H1 (cell line): ENCODE measurements around the gene NUP98. TPM values are rescaled to one million over a fixed set of nuclear protein-coding genes. Genes with fewer than 3 reads are reported as not detected.

Experiments
- BRCA1 ChIP-seq: IDR thresholded peaks from 2 replicates; pipeline ENCODE4 v1.6.1; 2012; ENCODE audit warnings: low read depth, low read length, improper control_type of control experiment
- CTBP2 ChIP-seq: IDR thresholded peaks from 2 replicates; pipeline ENCODE4 v1.7.0; 2011; ENCODE audit warnings: borderline replicate concordance, mild to moderate bottlenecking, moderate library complexity, mixed read lengths, low read length; ENCODE audit not compliant: insufficient read depth, insufficient read length
- E2F6 ChIP-seq: IDR thresholded peaks from 2 replicates; pipeline ENCODE4 v1.6.1; 2012; ENCODE audit warnings: inconsistent platforms
- EZH2 ChIP-seq: fragments of 200-600 bp; sonication (generic); IDR thresholded peaks from 2 replicates; pipeline ENCODE4 v1.7.1; 2012; ENCODE audit warnings: low read depth, mild to moderate bottlenecking, moderate library complexity, low read length, inconsistent platforms; ENCODE audit not compliant: severe bottlenecking
- HDAC2 ChIP-seq, 2 experiments: fragments of 300-600 bp in 1 of 2; sonication (generic) in 1 of 2; IDR thresholded peaks; 2 replicates each; pipeline ENCODE4 v1.6.1; 2011 to 2012; ENCODE audit warnings: low read depth in 2 of 2, low read length in 2 of 2, mild to moderate bottlenecking in 2 of 2, moderate library complexity in 2 of 2, borderline replicate concordance in 1 of 2, inconsistent platforms in 1 of 2
- POLR2AphosphoS5 ChIP-seq: IDR thresholded peaks from 2 replicates; pipeline ENCODE4 v1.6.1; 2011; ENCODE audit warnings: low read depth, low read length
- SP2 ChIP-seq: IDR thresholded peaks from 2 replicates; pipeline ENCODE4 v1.6.1; 2012; ENCODE audit warnings: mild to moderate bottlenecking, low read length, inconsistent platforms
- TAF1 ChIP-seq: IDR thresholded peaks from 2 replicates; pipeline ENCODE4 v1.6.1; 2011; ENCODE audit warnings: mild to moderate bottlenecking, low read depth, low read length
- TEAD4 ChIP-seq: IDR thresholded peaks from 2 replicates; pipeline ENCODE4 v1.6.1; 2012; ENCODE audit warnings: low read depth, low read length, inconsistent platforms, mixed read lengths
- USF2 ChIP-seq: IDR thresholded peaks from 2 replicates; pipeline ENCODE4 v1.6.1; 2011; ENCODE audit warnings: low read length, improper control_type of control experiment
- polyA plus RNA-seq, 7 experiments: library from polyadenylated mRNA; depleted of rRNA in 3 of 7; stranded (reverse) in 5 of 7; unstranded in 2 of 7; fragments of >200 nt in 5 of 7; fragments of 200-250 nt in 2 of 7; gene quantifications; 1 replicate in 5 of 7; 2 replicates in 1 of 7; 4 replicates in 1 of 7; pipeline versions ENCODE4 v1.2.1 to v1.2.3, GENCODE V29; 2011 to 2013; ENCODE audit warnings: missing spikeins in 2 of 7, mixed read lengths in 2 of 7
- total RNA-seq: library from RNA; stranded (reverse); fragmentation: NEBNext Ultra II Directional; extraction: Animal tissue kit (Norgen Biotek cat#: 25700); gene quantifications from 2 replicates; pipeline ENCODE4 v1.2.1, GENCODE V29; 2021

The NUP98 gene
- total and polyA plus RNA-seq, 2 of the 8 experiments (the other 6 are each of a cell fraction or from before 2014, with no cell fraction given) = 98.6 to 261 TPM

DNA sequence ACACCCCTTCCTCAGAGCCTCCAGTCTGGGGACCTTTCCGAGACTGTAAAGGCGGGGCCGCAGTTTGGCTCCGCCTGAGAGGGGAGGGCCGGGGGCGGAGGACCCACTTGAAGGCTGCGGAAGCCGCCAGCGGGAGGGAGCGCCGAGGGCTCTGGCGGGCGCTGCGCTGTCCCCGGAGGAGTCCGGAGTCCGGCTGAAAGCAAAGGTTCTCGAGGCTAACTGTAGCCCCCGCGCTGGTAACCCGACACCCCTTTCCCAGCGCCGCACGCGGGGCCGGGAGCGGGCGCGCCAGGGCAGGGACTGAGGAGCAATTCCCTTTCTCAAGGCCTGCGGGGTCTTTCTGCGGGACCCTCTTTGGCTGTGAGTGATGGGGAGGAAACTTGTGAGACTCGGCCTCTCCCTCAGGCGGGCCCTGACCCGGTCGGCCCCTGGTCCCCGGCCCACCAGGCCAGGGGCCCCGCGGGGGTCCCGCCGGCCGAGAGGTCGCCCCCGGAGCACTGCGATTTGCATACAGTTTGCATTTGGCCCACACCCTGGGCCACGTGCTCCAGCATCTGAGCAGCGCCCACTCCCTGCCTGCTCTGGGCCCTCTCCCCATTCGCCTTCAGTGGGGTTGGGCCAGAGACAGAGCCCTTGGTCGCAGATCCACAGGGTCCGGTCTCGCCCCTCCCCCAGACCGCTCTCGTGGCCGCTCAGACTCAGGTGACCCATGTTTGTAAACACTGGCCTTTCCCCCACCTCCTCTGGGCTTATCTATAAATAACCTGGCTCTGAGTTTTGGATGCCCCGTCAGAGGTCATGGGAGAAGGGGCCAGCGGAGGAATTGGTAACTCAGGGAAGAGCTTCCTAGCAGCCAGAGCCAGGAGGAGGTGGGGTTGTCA is 155.0 kb downstream of the NUP98 start (continued):
- peak; percentile 79 for TF ChIP-seq E2F6
- TF ChIP-seq SP2 = no peak
- TF ChIP-seq TAF1 = no peak; the same call in none of the 2 replicates
- TF ChIP-seq USF2 = peak; percentile 63
- no peak for TF ChIP-seq EZH2
- no peak for TF ChIP-seq BRCA1
- no peak for TF ChIP-seq CTBP2
- peak in 1 of 2 experiments; percentile 84; a peak in 1 of 4 replicates for TF ChIP-seq HDAC2 (IDR thresholded peaks at IDR 0.05; ENCODE audit: borderline replicate concordance in 1 of 2, low read depth in 2 of 2, low read length in 2 of 2)
- TF ChIP-seq TEAD4 = no peak
- TF ChIP-seq POLR2AphosphoS5 = peak; percentile 71
